Mesendoderm (in vitro differentiated cells): ENCODE data around the gene MCRIP2.

Source experiments
- DNase-seq: peaks from one replicate; pipeline ENCODE4 v3.0.0; 2013
- H2AK5ac ChIP-seq: 2 replicates; pipeline ENCODE4 v1.6.1; 2013; ENCODE audit warnings: low read length, inconsistent platforms
- H2BK120ac ChIP-seq: 2 replicates; pipeline ENCODE4 v1.6.1; 2013; ENCODE audit warnings: low read depth, mild to moderate bottlenecking, low read length, moderate library complexity, mixed read lengths
- H2BK15ac ChIP-seq: replicated peaks from 2 replicates; pipeline ENCODE4 v1.6.1; 2013; ENCODE audit warnings: low read depth, mild to moderate bottlenecking, moderate library complexity
- H2BK5ac ChIP-seq: 2 replicates; pipeline ENCODE4 v1.6.1; 2013; ENCODE audit warnings: low read length, inconsistent platforms
- H3K18ac ChIP-seq: 2 replicates; pipeline ENCODE4 v1.6.1; 2013; ENCODE audit warnings: mild to moderate bottlenecking, low read length, mixed read lengths
- H3K23ac ChIP-seq: one replicate; pipeline ENCODE4 v1.6.1; 2013; ENCODE audit warnings: low read length
- H3K27ac ChIP-seq: 2 replicates; pipeline ENCODE4 v1.5.1; 2013; ENCODE audit warnings: low read depth, mild to moderate bottlenecking, inconsistent platforms, low read length, moderate library complexity
- H3K27me3 ChIP-seq: 2 replicates; pipeline ENCODE4 v1.6.1; 2013; ENCODE audit warnings: low read length, control low read depth, mild to moderate bottlenecking, inconsistent platforms; ENCODE audit not compliant: insufficient read depth, poor library complexity
- H3K36me3 ChIP-seq: 2 replicates; pipeline ENCODE4 v1.6.1; 2013; ENCODE audit warnings: low read length, inconsistent platforms; ENCODE audit not compliant: control insufficient read depth, insufficient read depth
- H3K4ac ChIP-seq: one replicate; pipeline ENCODE4 v1.6.1; 2013; ENCODE audit warnings: low read depth, mild to moderate bottlenecking, low read length, moderate library complexity
- H3K4me1 ChIP-seq: 2 replicates; pipeline ENCODE4 v1.6.1; 2013; ENCODE audit warnings: low read depth, low read length, inconsistent platforms; ENCODE audit not compliant: control insufficient read depth
- H3K4me2 ChIP-seq: 2 replicates; pipeline ENCODE4 v1.6.1; 2013; ENCODE audit warnings: low read length
- H3K4me3 ChIP-seq: 2 replicates; pipeline ENCODE4 v1.5.1; 2013; ENCODE audit warnings: mild to moderate bottlenecking, low read length
- H3K56ac ChIP-seq: one replicate; pipeline ENCODE4 v1.6.1; 2013; ENCODE audit warnings: low read length
- H3K79me1 ChIP-seq: 2 replicates; pipeline ENCODE4 v1.6.1; 2013; ENCODE audit warnings: low read length, inconsistent platforms
- H3K79me2 ChIP-seq: 2 replicates; pipeline ENCODE4 v1.6.1; 2013; ENCODE audit warnings: mild to moderate bottlenecking, low read length; ENCODE audit not compliant: control insufficient read depth, insufficient read depth
- H3K9ac ChIP-seq: 2 replicates; pipeline ENCODE4 v1.6.1; 2013; ENCODE audit warnings: low read length, inconsistent platforms
- H4K5ac ChIP-seq: one replicate; pipeline ENCODE4 v1.6.1; 2013; ENCODE audit warnings: low read length
- H4K8ac ChIP-seq: one replicate; pipeline ENCODE4 v1.6.1; 2013; ENCODE audit warnings: low read depth, mild to moderate bottlenecking, control low read depth, low read length, moderate library complexity
- WGBS: extraction: QIAGEN DNeasy Blood & Tissue Kit; methylation state at CpG from one replicate; pipeline ENCODE4 v1.1.7; 2013; ENCODE audit warnings: low lambda C conversion rate, missing lambda C conversion rate; ENCODE audit not compliant: insufficient coverage; ENCODE audit errors: extremely low coverage; 5-methylcytosine and 5-hydroxymethylcytosine counted together

The MCRIP2 gene

DNA sequence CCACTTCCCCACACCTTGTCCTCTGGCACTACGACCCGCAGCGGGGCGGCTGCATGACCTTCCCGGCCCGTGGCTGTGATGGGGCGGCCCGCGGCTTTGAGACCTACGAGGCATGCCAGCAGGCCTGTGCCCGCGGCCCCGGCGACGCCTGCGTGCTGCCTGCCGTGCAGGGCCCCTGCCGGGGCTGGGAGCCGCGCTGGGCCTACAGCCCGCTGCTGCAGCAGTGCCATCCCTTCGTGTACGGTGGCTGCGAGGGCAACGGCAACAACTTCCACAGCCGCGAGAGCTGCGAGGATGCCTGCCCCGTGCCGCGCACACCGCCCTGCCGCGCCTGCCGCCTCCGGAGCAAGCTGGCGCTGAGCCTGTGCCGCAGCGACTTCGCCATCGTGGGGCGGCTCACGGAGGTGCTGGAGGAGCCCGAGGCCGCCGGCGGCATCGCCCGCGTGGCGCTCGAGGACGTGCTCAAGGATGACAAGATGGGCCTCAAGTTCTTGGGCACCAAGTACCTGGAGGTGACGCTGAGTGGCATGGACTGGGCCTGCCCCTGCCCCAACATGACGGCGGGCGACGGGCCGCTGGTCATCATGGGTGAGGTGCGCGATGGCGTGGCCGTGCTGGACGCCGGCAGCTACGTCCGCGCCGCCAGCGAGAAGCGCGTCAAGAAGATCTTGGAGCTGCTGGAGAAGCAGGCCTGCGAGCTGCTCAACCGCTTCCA, 8.1 kb upstream of the MCRIP2 start:
- Histone ChIP-seq H3K4me1 (peaks cover 9% of the 10 kb centered on the region), H2AK5ac (no peak overlapping the region), H2BK5ac (no peak overlapping the region), H3K4ac (no peak overlapping the region), H3K23ac (no peak overlapping the region), H3K27me3 (no peaks in the 10 kb centered on the region), H3K56ac (no peak overlapping the region), H3K9ac (no peak overlapping the region), H3K79me2 (no peaks in the 10 kb centered on the region), H3K18ac (no peak overlapping the region), H3K36me3 (no peaks in the 10 kb centered on the region), H3K27ac (no peak overlapping the region), H4K8ac (no peak overlapping the region), H4K5ac (no peak overlapping the region), H3K4me3 (no peak overlapping the region), H3K4me2 (no peak overlapping the region), H3K79me1 (peaks cover 2% of the 10 kb centered on the region), H2BK15ac (no peak overlapping the region), H2BK120ac (no peak overlapping the region)
- no peak for DNase-seq
- no CpG with 5 or more reads among the region's 74 CpGs for WGBS

DNA sequence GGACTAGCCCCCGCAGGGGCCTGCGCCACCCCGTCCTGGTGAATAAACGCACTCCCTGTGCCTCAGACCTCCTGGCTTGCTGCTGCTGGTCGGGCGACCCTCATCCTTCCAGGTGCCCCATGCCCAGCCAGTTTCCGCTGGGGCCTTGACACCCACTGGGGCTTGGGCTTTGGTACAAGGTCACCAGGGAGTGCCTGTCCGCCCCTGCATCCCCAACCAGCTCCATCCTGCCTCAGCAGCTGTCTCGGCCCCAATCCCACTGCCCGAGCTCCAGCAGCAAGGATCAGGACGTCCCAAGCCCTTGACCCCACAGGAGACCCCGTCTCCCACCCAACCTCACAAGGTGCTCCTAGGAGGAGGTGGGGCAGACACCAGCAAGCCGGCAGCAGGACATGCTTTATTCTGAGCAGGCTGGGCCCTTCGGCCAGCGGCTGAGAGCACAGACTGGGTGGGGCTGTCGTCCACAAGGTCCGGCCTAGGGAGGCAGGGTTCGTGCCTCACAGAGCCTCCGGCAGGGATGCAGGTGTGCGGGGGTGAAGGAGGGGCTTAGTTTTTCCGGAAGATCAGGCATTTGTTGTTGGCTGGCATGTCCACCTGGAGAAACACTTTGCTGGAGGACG, 7.5 kb upstream of the MCRIP2 start:
- Histone ChIP-seq H3K9ac (no peak overlapping the region), H2AK5ac (no peak overlapping the region), H3K4me1 (peaks cover 9% of the 10 kb centered on the region), H3K27ac (no peak overlapping the region), H3K27me3 (no peaks in the 10 kb centered on the region), H3K4me3 (no peak overlapping the region), H4K5ac (no peak overlapping the region), H2BK5ac (no peak overlapping the region), H3K36me3 (no peaks in the 10 kb centered on the region), H2BK120ac (no peak overlapping the region), H3K79me1 (peaks cover 2% of the 10 kb centered on the region), H3K4ac (no peak overlapping the region), H3K79me2 (no peaks in the 10 kb centered on the region), H3K56ac (no peak overlapping the region), H4K8ac (no peak overlapping the region), H2BK15ac (no peak overlapping the region), H3K23ac (no peak overlapping the region), H3K4me2 (no peak overlapping the region), H3K18ac (no peak overlapping the region)
- no peak for DNase-seq
- no CpG with 5 or more reads among the region's 22 CpGs for WGBS

DNA sequence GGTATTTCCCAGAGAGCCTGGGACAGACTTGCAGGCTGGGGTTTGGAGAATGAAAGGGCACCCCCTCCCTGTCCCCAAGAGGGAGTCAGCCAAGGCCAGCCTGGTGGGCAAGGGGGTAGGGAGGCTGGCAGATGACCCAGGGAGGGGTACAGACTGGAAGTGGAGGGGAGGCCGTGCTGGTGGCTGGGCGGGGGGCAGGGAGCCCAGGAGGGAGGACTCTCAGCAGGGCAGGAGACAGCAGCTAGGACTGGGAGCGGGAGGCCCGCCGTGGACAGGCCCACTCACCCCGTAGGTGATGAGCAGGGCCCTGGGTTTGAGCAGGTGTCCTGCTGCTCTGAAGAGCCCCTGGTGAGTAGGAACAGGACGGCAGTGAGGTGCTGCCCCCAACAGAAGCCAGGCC, 6.6 kb upstream of the MCRIP2 start:
- H4K8ac ChIP-seq, result no peak overlapping the region
- no peak overlapping the region for H3K4ac ChIP-seq
- H3K9ac ChIP-seq, result no peak overlapping the region
- H3K23ac ChIP-seq, result no peak overlapping the region
- H3K79me1 ChIP-seq, result peaks cover 2% of the 10 kb centered on the region
- no peak overlapping the region for H2BK120ac ChIP-seq
- H3K79me2 ChIP-seq, result no peaks in the 10 kb centered on the region
- H2BK5ac ChIP-seq, result no peak overlapping the region
- no peak overlapping the region for H3K4me3 ChIP-seq
- H4K5ac ChIP-seq, result no peak overlapping the region
- H3K27me3 ChIP-seq, result no peaks in the 10 kb centered on the region
- H3K4me1 ChIP-seq, result peaks cover 8% of the 10 kb centered on the region
- H3K18ac ChIP-seq, result no peak overlapping the region
- H3K27ac ChIP-seq, result no peak overlapping the region
- DNase-seq, result no peak
- no peak overlapping the region for H2BK15ac ChIP-seq
- no peaks in the 10 kb centered on the region for H3K36me3 ChIP-seq
- peak overlapping the region; percentile 99 for H3K56ac ChIP-seq
- no peak overlapping the region for H2AK5ac ChIP-seq
- no CpG with 5 or more reads among the region's 7 CpGs for WGBS
- no peak overlapping the region for H3K4me2 ChIP-seq

DNA sequence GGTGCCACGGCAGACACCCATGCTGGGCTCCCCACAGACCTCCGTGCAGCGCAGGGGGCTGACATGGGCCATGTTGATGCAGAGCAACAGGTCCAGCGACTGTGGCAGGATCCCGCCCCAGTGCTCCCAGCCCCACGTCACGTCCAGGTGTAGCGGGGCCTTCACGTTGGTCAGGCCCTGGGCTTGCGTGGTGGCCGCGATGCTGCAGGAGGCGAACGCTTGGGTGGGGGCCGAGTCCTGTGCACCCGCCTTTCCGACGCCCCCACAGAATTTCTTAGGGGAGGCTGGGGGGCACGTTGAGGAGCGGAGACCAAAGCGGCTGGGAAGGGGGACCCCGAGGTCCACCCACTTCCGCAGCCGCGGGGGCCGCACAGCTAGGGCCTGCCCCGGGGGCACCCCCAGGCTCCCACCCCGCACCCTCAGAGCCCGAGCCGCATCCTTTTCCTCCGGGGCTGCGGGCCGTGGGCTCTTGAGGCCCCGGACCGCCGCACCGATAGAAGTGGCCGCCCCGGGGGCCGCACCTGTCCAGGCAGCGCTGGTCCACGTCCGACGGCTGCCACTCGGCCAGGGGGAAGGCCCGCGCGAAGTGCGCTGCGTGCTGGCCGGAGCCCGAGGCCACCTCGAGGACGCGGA, 5.9 kb upstream of the MCRIP2 start:
- H2AK5ac ChIP-seq, result no peak overlapping the region
- H3K4me2 ChIP-seq, result peak overlapping the region; percentile 73
- peak overlapping the region; percentile 89 for H3K4me3 ChIP-seq
- no peaks in the 10 kb centered on the region for H3K27me3 ChIP-seq
- no peaks in the 10 kb centered on the region for H3K36me3 ChIP-seq
- no peak overlapping the region for H4K5ac ChIP-seq
- peaks cover 2% of the 10 kb centered on the region for H3K79me1 ChIP-seq
- DNase-seq, result no peak
- peaks cover 3% of the 10 kb centered on the region for H3K4me1 ChIP-seq
- H3K56ac ChIP-seq, result peak overlapping the region; percentile 99
- H2BK120ac ChIP-seq, result no peak overlapping the region
- H3K4ac ChIP-seq, result peak overlapping the region; percentile 50
- H3K18ac ChIP-seq, result peak overlapping the region; percentile 5
- H2BK15ac ChIP-seq, result no peak overlapping the region
- no peak overlapping the region for H3K27ac ChIP-seq
- H4K8ac ChIP-seq, result no peak overlapping the region
- peak overlapping the region; percentile 97 for H3K23ac ChIP-seq
- no peak overlapping the region for H2BK5ac ChIP-seq
- no CpG with 5 or more reads among the region's 55 CpGs for WGBS
- no peaks in the 10 kb centered on the region for H3K79me2 ChIP-seq
- H3K9ac ChIP-seq, result peak overlapping the region; percentile 94

DNA sequence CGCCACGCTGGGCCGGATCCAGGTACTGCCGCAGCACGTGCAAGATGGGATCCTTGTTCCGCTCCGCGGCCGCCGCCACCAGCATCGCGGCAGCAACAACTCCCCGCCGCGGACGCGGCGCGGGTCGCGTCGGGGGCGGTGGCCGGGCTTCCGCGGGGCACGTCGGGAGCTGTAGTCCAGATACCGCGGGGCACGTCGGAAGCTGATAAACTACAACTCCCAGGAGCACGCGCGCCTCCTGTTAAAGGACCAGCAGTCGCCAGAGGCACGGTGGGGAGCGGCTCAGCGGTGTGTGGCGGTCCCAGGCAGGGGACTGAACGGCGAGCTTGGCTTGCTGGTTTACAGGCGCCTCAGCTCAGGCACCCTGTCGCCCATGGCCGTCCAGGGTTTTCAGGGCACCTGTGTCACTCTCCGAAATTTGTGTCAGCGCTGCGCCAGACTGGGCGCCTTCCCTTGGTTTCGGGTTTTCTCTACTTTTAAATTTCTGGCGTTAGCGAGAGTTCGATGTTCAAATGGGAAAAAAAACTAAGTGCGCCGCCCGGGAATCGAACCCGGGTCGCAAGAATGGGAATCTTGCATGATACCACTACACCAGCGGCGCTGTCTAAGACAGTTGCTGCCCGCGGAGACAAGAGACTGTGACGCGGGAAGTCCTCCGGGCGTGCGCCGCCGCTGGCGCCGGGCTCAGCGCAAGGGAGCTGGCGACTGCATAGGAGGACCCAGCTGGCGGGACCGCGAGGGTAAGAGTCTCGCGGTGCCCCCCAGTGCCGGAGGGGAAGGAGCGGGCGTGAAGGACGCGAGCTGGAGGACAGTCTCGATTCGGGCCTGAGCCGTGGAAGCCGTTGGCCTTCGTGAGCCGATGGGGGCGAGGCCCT, 5.2 kb upstream of the MCRIP2 start, which contains the start of gene METTL26:
METTL26 (minus strand) TSS at position 100 of the 875 bp plus-strand sequence; CDS start at position 85, 15 bp downstream.
- H3K9ac ChIP-seq, result peak within 1 kb of the TSS; percentile 94
- peaks cover 3% of the 10 kb centered on the region for H3K4me1 ChIP-seq
- DNase-seq, result peak; percentile 97
- no peaks in the 10 kb centered on the region for H3K36me3 ChIP-seq
- peak within 1 kb of the TSS; percentile 89 for H3K4me3 ChIP-seq
- H4K8ac ChIP-seq, result no peak within 1 kb of the TSS
- H2BK15ac ChIP-seq, result no peak within 1 kb of the TSS
- WGBS, result no CpG with 5 or more reads among the region's 91 CpGs
- peaks cover 2% of the 10 kb centered on the region for H3K79me1 ChIP-seq
- H2BK120ac ChIP-seq, result no peak within 1 kb of the TSS
- peak within 1 kb of the TSS; percentile 99 for H3K56ac ChIP-seq
- H3K4me2 ChIP-seq, result peak within 1 kb of the TSS; percentile 73
- peak within 1 kb of the TSS; percentile 97 for H3K23ac ChIP-seq
- H3K27ac ChIP-seq, result peak within 1 kb of the TSS; percentile 52
- H3K79me2 ChIP-seq, result no peaks in the 10 kb centered on the region
- H3K4ac ChIP-seq, result peak within 1 kb of the TSS; percentile 50
- H3K18ac ChIP-seq, result peak within 1 kb of the TSS; percentile 5
- no peak within 1 kb of the TSS for H4K5ac ChIP-seq
- H3K27me3 ChIP-seq, result no peaks in the 10 kb centered on the region
- no peak within 1 kb of the TSS for H2BK5ac ChIP-seq
- H2AK5ac ChIP-seq, result no peak within 1 kb of the TSS
